Adipocyte (in vitro differentiated cells): Measurements from ENCODE around the gene ELF3.
"Not testable (repeated sequence)": the region's sequence is repeated elsewhere in the genome, so short reads cannot be mapped to it uniquely, and the experiment has no call there.

Source experiments
- DNase-seq: peaks from one replicate; pipeline ENCODE4 v3.0.0-alpha.2; 2015; ENCODE audit warnings: low read depth
- H3K27me3 ChIP-seq: replicated peaks from 2 replicates; pipeline ENCODE4 v1.7.0; 2013; ENCODE audit warnings: mild to moderate bottlenecking, low read length, moderate library complexity; ENCODE audit not compliant: control insufficient read depth, insufficient read depth
- H3K36me3 ChIP-seq: 2 replicates; pipeline ENCODE4 v1.7.0; 2013; ENCODE audit warnings: low read length, mild to moderate bottlenecking, moderate library complexity; ENCODE audit not compliant: control insufficient read depth, insufficient read depth, severe bottlenecking
- H3K4me1 ChIP-seq: 2 replicates; pipeline ENCODE4 v1.7.0; 2013; ENCODE audit warnings: mild to moderate bottlenecking, low read length, moderate library complexity; ENCODE audit not compliant: control insufficient read depth, insufficient read depth
- H3K4me3 ChIP-seq: 2 replicates; pipeline ENCODE4 v1.7.0; 2013; ENCODE audit warnings: mild to moderate bottlenecking, low read length, moderate library complexity
- H3K9ac ChIP-seq: 2 replicates; pipeline ENCODE4 v1.7.0; 2013; ENCODE audit warnings: mild to moderate bottlenecking, low read length, moderate library complexity
- H3K9me3 ChIP-seq: 2 replicates; pipeline ENCODE4 v1.7.0; 2013; ENCODE audit warnings: mild to moderate bottlenecking, low read length, moderate library complexity; ENCODE audit not compliant: control insufficient read depth

Gene ELF3

GRCh38 chr1:202038688-202039346, 28.4 kb downstream of the ELF3 start:
- no peaks in the 10 kb centered on the region for H3K36me3 ChIP-seq
- no peak overlapping the region for H3K9ac ChIP-seq
- H3K4me3 ChIP-seq, result no peak overlapping the region
- H3K4me1 ChIP-seq, result peaks cover 9% of the 10 kb centered on the region
- no peaks in the 10 kb centered on the region for H3K9me3 ChIP-seq
- H3K27me3 ChIP-seq, result no peaks in the 10 kb centered on the region
- no peak for DNase-seq

DNA sequence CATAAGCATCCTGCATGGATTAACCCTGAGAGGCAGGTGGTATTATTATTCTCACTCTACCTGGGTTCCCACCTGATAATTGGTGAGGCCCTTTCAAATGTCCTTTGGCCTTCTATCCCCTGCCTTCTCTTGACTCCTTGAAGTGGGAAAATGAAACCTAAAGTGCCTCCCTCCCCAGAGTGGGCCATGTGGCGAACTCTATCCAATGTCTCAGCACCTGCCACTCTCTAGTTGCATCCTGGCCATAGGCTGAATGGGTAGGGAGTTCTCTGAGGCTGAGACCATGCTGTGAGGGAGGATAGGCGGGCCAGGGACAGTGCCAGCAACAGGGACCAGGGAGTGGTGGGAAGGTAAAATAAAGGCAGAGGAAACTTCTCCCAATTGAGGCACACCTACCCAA, 35.3 kb downstream of the ELF3 start:
- no peak overlapping the region for H3K4me3 ChIP-seq
- no peaks in the 10 kb centered on the region for H3K9me3 ChIP-seq
- no peaks in the 10 kb centered on the region for H3K4me1 ChIP-seq
- peaks cover 6% of the 10 kb centered on the region for H3K27me3 ChIP-seq
- DNase-seq, result no peak
- H3K9ac ChIP-seq, result no peak overlapping the region
- no peaks in the 10 kb centered on the region for H3K36me3 ChIP-seq

- DNase-seq, result no peak
- H3K9me3 ChIP-seq, result no peaks in the 10 kb centered on the region
- no peak overlapping the region for H3K4me3 ChIP-seq
- H3K36me3 ChIP-seq, result no peaks in the 10 kb centered on the region
- no peaks in the 10 kb centered on the region for H3K4me1 ChIP-seq
- H3K27me3 ChIP-seq, result peaks cover 6% of the 10 kb centered on the region
- H3K9ac ChIP-seq, result no peak overlapping the region
Measured at GRCh38 chr1:202046227-202046626, 35.8 kb downstream of the ELF3 start.

DNA sequence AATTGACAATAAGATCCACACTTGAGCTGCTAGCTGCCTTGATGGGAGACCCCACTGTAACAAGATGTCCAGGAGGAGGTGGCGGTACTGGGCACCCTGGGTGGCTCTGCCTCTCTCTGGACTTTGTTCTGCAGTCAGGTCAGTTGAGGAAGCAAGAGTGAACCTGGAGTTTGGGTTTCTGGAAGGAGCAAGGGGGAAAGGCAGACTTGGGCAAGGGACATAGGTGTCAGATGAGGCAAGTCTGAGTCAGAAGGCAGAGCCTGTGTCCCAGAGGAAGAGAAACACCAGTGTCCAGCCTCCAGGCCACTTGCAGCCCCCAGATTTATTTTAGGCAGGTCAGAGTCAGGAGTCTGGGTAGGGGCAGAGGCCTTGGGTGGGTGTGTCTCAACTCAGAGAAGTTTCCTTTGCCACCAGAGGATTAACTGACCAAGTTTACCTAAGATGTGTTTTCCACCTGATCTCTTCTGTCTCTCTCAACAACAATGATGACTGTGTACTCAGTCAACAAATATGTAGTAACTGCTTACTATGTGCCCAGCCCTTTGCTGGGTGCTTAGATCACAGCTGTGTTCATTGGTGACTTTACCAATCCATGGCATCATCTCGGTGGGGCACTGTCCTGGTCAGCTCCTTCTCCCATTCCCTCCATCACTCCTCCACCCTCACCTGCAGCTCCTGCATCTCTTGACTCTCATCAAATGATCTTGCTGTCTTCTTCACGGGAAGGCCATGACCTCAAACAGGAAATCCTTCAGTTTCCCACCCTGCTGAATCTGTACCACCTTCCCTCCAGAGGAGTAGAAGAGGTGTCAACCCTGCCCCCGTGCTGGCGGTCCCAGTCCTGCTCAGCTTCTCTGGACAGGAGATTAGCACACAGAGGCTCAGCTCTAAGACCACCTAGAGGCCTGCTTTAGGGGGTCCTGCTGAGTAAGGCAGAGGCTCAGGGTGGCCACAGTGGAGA, 36.6 kb downstream of the ELF3 start:
- Histone ChIP-seq H3K36me3 (no peaks in the 10 kb centered on the region), H3K4me3 (no peak overlapping the region), H3K4me1 (no peaks in the 10 kb centered on the region), H3K9me3 (no peaks in the 10 kb centered on the region), H3K27me3 (peaks cover 6% of the 10 kb centered on the region), H3K9ac (no peak overlapping the region)
- no peak for DNase-seq

GRCh38 chr1:202047977-202048376, 37.6 kb downstream of the ELF3 start:
- Histone ChIP-seq H3K27me3 (peaks cover 6% of the 10 kb centered on the region), H3K9me3 (no peaks in the 10 kb centered on the region), H3K36me3 (no peaks in the 10 kb centered on the region), H3K9ac (no peak overlapping the region), H3K4me3 (no peak overlapping the region), H3K4me1 (no peaks in the 10 kb centered on the region)
- no peak for DNase-seq

- Histone ChIP-seq H3K27me3 (peaks cover 6% of the 10 kb centered on the region), H3K9me3 (no peaks in the 10 kb centered on the region), H3K4me3 (no peak overlapping the region), H3K36me3 (no peaks in the 10 kb centered on the region), H3K9ac (no peak overlapping the region), H3K4me1 (no peaks in the 10 kb centered on the region)
- DNase-seq, result no peak
Measured at GRCh38 chr1:202049129-202049528, 38.7 kb downstream of the ELF3 start.

DNA sequence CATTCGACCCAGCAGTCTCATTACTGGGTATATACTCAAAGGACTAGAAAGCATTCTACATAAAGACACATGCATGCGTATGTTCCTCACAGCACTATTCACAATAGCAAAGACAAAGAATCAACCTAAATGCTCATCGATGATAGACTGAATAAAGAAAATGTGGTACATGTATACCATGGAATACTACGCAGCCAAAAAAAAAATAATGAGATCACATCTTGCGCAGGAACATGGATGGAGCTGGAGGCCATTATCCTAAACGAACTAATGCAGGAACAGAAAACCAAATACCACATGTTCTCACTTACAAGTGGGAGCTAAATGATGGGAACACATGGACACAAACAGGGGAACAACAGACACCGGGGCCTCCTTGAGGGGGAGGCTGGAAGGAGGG, 43.7 kb downstream of the ELF3 start:
- Histone ChIP-seq H3K9ac (no peak overlapping the region), H3K9me3 (no peaks in the 10 kb centered on the region), H3K36me3 (no peaks in the 10 kb centered on the region), H3K4me1 (no peaks in the 10 kb centered on the region), H3K27me3 (no peaks in the 10 kb centered on the region), H3K4me3 (no peak overlapping the region)
- DNase-seq, result no peak

DNA sequence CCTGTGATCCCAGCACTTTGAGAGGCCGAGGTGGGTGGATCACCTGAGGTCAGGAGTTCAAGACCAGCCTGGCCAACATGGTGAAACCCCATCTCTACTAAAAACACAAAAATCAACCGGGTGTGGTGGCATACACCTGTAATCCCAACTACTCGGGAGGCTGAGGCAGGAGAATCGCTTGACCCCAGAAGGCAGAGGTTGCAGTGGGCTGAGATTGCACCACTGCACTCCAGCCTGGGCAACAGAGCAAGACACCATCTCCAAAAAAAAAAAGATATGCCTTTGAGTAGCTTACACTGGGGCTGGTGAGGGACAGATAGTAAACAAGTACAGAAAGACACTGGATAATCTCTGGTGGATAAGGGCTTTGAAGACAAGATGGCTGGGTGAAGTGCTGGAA, 44.3 kb downstream of the ELF3 start:
- H3K4me3 ChIP-seq, H3K4me1 ChIP-seq, H3K27me3 ChIP-seq, H3K36me3 ChIP-seq, H3K9me3 ChIP-seq, H3K9ac ChIP-seq, DNase-seq: not testable (repeated sequence)

DNA sequence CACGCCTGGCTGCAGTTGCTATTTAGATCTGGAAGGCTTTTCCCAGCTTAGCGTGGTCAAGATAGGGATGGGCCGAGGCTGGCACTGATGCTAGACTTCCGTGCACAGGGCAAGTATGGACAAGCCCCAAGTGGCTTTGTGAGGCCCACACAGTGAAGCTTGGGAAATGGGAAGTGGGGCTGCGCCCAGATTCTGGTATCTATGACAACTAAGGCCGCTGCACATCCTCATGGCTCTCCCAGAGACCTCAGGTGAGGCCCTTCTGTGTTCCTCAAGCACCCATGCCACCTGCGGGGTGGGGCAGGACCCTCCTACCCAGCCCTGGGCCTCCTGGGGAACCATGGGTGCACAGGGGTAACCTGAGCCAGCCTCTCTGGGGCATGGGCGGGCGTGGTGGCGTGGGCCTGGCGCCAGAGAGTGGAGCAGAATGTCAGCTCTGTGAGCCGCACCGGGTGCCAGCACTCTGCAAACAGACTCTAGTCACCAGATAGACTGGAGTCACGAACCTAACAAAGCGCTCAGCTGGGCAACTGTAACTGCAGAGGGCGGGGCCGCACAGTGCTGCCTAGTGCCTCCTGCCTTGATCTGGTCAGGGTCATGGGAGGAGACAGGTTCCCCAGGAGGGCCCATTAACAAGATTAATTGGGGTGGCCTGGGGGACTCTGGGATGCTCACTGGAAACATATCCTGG, 46.4 kb downstream of the ELF3 start:
- H3K9me3 ChIP-seq, result no peaks in the 10 kb centered on the region
- no peak overlapping the region for H3K9ac ChIP-seq
- H3K36me3 ChIP-seq, result no peaks in the 10 kb centered on the region
- no peaks in the 10 kb centered on the region for H3K27me3 ChIP-seq
- H3K4me1 ChIP-seq, result no peaks in the 10 kb centered on the region
- no peak overlapping the region for H3K4me3 ChIP-seq
- DNase-seq, result no peak

- not testable (repeated sequence) for H3K9me3 ChIP-seq, H3K36me3 ChIP-seq, H3K4me1 ChIP-seq, H3K4me3 ChIP-seq, DNase-seq, H3K27me3 ChIP-seq, H3K9ac ChIP-seq
Measured at GRCh38 chr1:202057335-202057704, 46.9 kb downstream of the ELF3 start.
